Right atrium auricular region (tissue), 2 donors: ENCODE data around the gene ATP6V1B1. TPM values are rescaled to one million over a fixed set of nuclear protein-coding genes. Genes with fewer than 3 reads are reported as not detected.
A peak's percentile ranks its signal among the peaks of the same experiment; 100 is the strongest.
"Not testable (repeated sequence)": the region's sequence is repeated elsewhere in the genome, so short reads cannot be mapped to it uniquely, and the experiment has no call there.

Source experiments
- DNase-seq: peaks from one replicate; pipeline ENCODE4 v3.0.0-alpha.2; 2019; ENCODE audit warnings: low spot score
- H3K27ac ChIP-seq, 2 donors: fragments of 200-600 bp; sonication (generic); 1 replicate in 1 of 2; 2 replicates in 1 of 2; pipeline ENCODE4 v1.5.1; 2016 to 2019
- H3K27me3 ChIP-seq, 2 donors: fragments of 200-600 bp; sonication (generic); one replicate each; pipeline versions ENCODE4 v1.5.1 to v1.6.0; 2017 to 2019
- H3K36me3 ChIP-seq: fragments of 200-600 bp; sonication (generic); one replicate; pipeline ENCODE4 v1.5.1; 2016
- H3K4me1 ChIP-seq, 2 donors: fragments of 200-600 bp; sonication (generic); one replicate each; pipeline versions ENCODE4 v1.5.1 to v1.6.0; 2017 to 2019
- H3K4me3 ChIP-seq, 2 donors: fragments of 200-600 bp; sonication (generic); 1 replicate in 1 of 2; 2 replicates in 1 of 2; pipeline ENCODE4 v1.5.1; 2017 to 2019; ENCODE audit warnings: mild to moderate bottlenecking in 1 of 2, moderate library complexity in 1 of 2
- H3K9me3 ChIP-seq, 2 donors: fragments of 200-600 bp; sonication (generic); one replicate each; pipeline ENCODE4 v1.5.1; 2019
- CTCF ChIP-seq, 2 donors: fragments of 200-600 bp; sonication (generic); IDR thresholded peaks; one replicate each; pipeline ENCODE4 v1.5.1; 2019; ENCODE audit warnings: antibody characterized with exemption in 2 of 2
- total RNA-seq, 2 donors: library from RNA; depleted of rRNA; stranded (reverse); fragments of >200 nt; gene quantifications; one replicate each; pipeline ENCODE4 v1.1.0, GENCODE V29; 2016

ATP6V1B1 gene
- total RNA-seq, 2 donors from 2014 or later, result not detected

GRCh38 chr2:70994699-70995425, 59.2 kb downstream of the ATP6V1B1 start, which contains the start of gene TEX261:
Gene TEX261 (minus strand): TSS chr2:70994873. CDS start chr2:70994757, 116 bp downstream.
- TF ChIP-seq CTCF (IDR thresholded peaks at IDR 0.05), result peak; percentile 68 to 72
- Histone ChIP-seq H3K4me3 (peak within 1 kb of the TSS; percentile 98 to 99), H3K9me3 (no peaks in the 10 kb centered on the region), H3K27ac (peak within 1 kb of the TSS; percentile 87 to 93), H3K27me3 (no peaks in the 10 kb centered on the region), H3K36me3 (peaks cover 22% of the 10 kb centered on the region), H3K4me1 (peaks cover 0 to 23% of the 10 kb centered on the region in 2 donors)
- DNase-seq, result peak; percentile 82

- TF ChIP-seq CTCF (IDR thresholded peaks at IDR 0.05), result peak in 1 of 2 donors; percentile 20
- Histone ChIP-seq H3K9me3 (no peaks in the 10 kb centered on the region), H3K27ac (peak overlapping the region in 1 of 2 donors; percentile 12), H3K4me1 (peaks cover 0 to 23% of the 10 kb centered on the region in 2 donors), H3K4me3 (peak overlapping the region; percentile 98 to 99), H3K27me3 (no peaks in the 10 kb centered on the region), H3K36me3 (peaks cover 17% of the 10 kb centered on the region)
- peak; percentile 57 for DNase-seq
Measured at GRCh38 chr2:70995426-70995729, 59.7 kb downstream of the ATP6V1B1 start.

GRCh38 chr2:70998885-70999284, 63.2 kb downstream of the ATP6V1B1 start:
- not testable (repeated sequence) for H3K27ac ChIP-seq, DNase-seq, H3K9me3 ChIP-seq, H3K36me3 ChIP-seq, H3K4me3 ChIP-seq, H3K27me3 ChIP-seq
- H3K4me1 ChIP-seq, result peaks cover 0 to 18% of the 10 kb centered on the region in 2 donors

GRCh38 chr2:70999362-70999761, 63.7 kb downstream of the ATP6V1B1 start:
- no peak for TF ChIP-seq CTCF (IDR thresholded peaks at IDR 0.05)
- Histone ChIP-seq H3K4me1 (peaks cover 0 to 16% of the 10 kb centered on the region in 2 donors), H3K27ac (no peak overlapping the region), H3K36me3 (no peaks in the 10 kb centered on the region), H3K4me3 (no peak overlapping the region), H3K27me3 (no peaks in the 10 kb centered on the region), H3K9me3 (no peaks in the 10 kb centered on the region)
- no peak for DNase-seq

GRCh38 chr2:70999931-71000330, 64.2 kb downstream of the ATP6V1B1 start:
- not testable (repeated sequence) for H3K27me3 ChIP-seq, H3K27ac ChIP-seq, H3K4me3 ChIP-seq, H3K36me3 ChIP-seq, DNase-seq, H3K9me3 ChIP-seq
- peaks cover 0 to 16% of the 10 kb centered on the region in 2 donors for H3K4me1 ChIP-seq

GRCh38 chr2:71000780-71001591, 65.3 kb downstream of the ATP6V1B1 start:
- peak; percentile 72 for DNase-seq
- Histone ChIP-seq H3K4me1 (peaks cover 0 to 8% of the 10 kb centered on the region in 2 donors), H3K9me3 (no peaks in the 10 kb centered on the region), H3K36me3 (no peaks in the 10 kb centered on the region), H3K27me3 (no peaks in the 10 kb centered on the region), H3K27ac (no peak overlapping the region), H3K4me3 (peak overlapping the region in 1 of 2 donors; percentile 28)
- TF ChIP-seq CTCF (IDR thresholded peaks at IDR 0.05), result peak; percentile 95 to 97
